Ovary (tissue), 9 donors: ENCODE measurements around the gene FAM131A. TPM values are rescaled to one million over a fixed set of nuclear protein-coding genes. Genes with fewer than 3 reads are reported as not detected.

ENCODE experiments used
- DNase-seq, 5 donors: peaks; one replicate each; pipeline ENCODE4 v3.0.0-alpha.2; 2019 to 2020
- H3K27ac ChIP-seq, 2 donors: fragments of 200-600 bp; one replicate each; pipeline versions ENCODE4 v1.5.1 to v1.8.0; 2019 to 2022
- H3K27me3 ChIP-seq: fragments of 200-600 bp; one replicate; pipeline ENCODE4 v1.8.0; 2022
- H3K36me3 ChIP-seq: fragments of 200-600 bp; sonication (generic); one replicate; pipeline ENCODE4 v1.5.1; 2019
- H3K4me1 ChIP-seq: one replicate; pipeline ENCODE4 v1.8.1; 2013; ENCODE audit warnings: mild to moderate bottlenecking, moderate library complexity; ENCODE audit not compliant: insufficient read depth
- H3K4me3 ChIP-seq: fragments of 200-600 bp; sonication (generic); one replicate; pipeline ENCODE4 v1.5.1; 2017
- H3K9me3 ChIP-seq, 2 donors: fragments of 200-600 bp in 1 of 2; sonication (generic) in 1 of 2; one replicate each; pipeline versions ENCODE4 v1.5.1 to v1.8.1; 2013 to 2019; ENCODE audit warnings: mild to moderate bottlenecking in 1 of 2, moderate library complexity in 1 of 2
- EP300 ChIP-seq: sonication (generic); formaldehyde crosslinking; IDR thresholded peaks from one replicate; pipeline ENCODE4 v1.6.1; 2017; ENCODE audit warnings: antibody characterized with exemption
- POLR2A ChIP-seq: fragments of 450-650 bp; IDR thresholded peaks from one replicate; pipeline ENCODE4 v1.6.1; 2017; ENCODE audit warnings: antibody characterized with exemption, mild to moderate bottlenecking, moderate library complexity
- WGBS, 3 donors: extraction: QIAGEN DNeasy Blood & Tissue Kit in 1 of 3; methylation state at CpG; one replicate each; pipeline versions ENCODE4 v1.1.5 to v1.1.7; 2013 to 2017; 5-methylcytosine and 5-hydroxymethylcytosine counted together
- intact Hi-C, 4 donors: fragments of 100-400 bp; cut with DNase I; formaldehyde crosslinking; loops; one replicate each; pipeline versions ENCODE4 v1.11.0 to v1.15.1; 2022 to 2023
- polyA plus RNA-seq, 2 donors: library from polyadenylated mRNA; stranded (reverse); fragments of 200-250 nt in 1 of 2; fragments of 350-450 nt in 1 of 2; fragmentation: Illumina TruSeq in 1 of 2; extraction: RNeasy Lipid Tissue Mini Kit (QIAGEN cat#74804) in 1 of 2; gene quantifications; one replicate each; pipeline ENCODE4 v1.2.3, GENCODE V29; 2013 to 2014
- total RNA-seq, 7 donors: library from RNA; depleted of rRNA in 2 of 7; stranded (reverse); fragments of >200 nt in 2 of 7; fragmentation: NEBNext Ultra II Directional in 3 of 7; extraction: Animal tissue kit (Norgen Biotek cat#: 25700) in 3 of 7; gene quantifications; one replicate each; pipeline versions ENCODE4 v1.1.0 to v1.2.4, GENCODE V29; 2016 to 2023
- TF ChIP-seq, protein P1 (sequence below), 3 donors: fragments of 450-650 bp in 2 of 3; fragments of 200-600 bp in 1 of 3; IDR thresholded peaks; one replicate each; pipeline versions ENCODE4 v1.5.1 to v1.8.0; 2016 to 2022; ENCODE audit warnings: antibody characterized with exemption in 3 of 3, mild to moderate bottlenecking in 1 of 3
- donor health status: DM: no; HTN: no; CAD: no; lungs with moderate emphysema.
- donor health status: DM: no; HTN: no; CAD: no.
- donor health status: Bipolar disorder and iron deficiency.
- donor health status: DM: yes; HTN: yes; CAD: no.
- donor health status: DM: no; HTN: no; CAD: no.
- donor health status: DM: yes; HTN: yes; CAD: no.

Gene FAM131A
- total and polyA plus RNA-seq, 9 donors: 8.7 to 37.8 (median 27.1) TPM

DNA sequence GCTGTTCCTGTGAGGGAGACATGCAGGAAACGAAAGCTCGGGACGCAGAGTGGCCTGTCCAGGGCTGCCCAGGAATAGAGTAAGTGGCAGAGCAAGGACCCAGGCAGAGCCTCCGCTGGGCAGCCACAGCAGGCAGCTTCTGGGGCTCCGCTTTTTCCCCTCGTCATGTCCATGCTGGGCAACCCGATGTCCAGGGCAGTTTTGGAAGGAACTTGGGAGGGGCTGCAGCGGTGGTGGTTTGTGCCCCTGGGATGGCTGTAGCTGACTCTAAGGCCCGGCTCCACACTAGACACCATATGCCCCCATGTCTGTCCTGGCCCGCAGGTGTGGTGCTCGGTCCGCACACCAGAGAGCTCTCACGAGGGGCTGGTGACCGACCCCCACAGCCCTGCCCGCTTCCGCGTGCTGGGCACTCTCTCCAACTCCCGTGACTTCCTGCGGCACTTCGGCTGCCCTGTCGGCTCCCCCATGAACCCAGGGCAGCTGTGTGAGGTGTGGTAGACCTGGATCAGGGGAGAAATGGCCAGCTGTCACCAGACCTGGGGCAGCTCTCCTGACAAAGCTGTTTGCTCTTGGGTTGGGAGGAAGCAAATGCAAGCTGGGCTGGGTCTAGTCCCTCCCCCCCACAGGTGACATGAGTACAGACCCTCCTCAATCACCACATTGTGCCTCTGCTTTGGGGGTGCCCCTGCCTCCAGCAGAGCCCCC, 45.5 kb upstream of the FAM131A start:
- Histone ChIP-seq H3K27ac (no peak overlapping the region), H3K9me3 (no peaks in the 10 kb centered on the region), H3K4me3 (no peak overlapping the region), H3K27me3 (no peaks in the 10 kb centered on the region), H3K36me3 (no peaks in the 10 kb centered on the region), H3K4me1 (no peaks in the 10 kb centered on the region)
- WGBS, 3 donors: 85 to 92% (median 90%) methylated on average over 21 of the region's 21 CpGs
- intact Hi-C loops: loop anchor here in 1 of 4 donors (10.0 kb wide), 1 partner anchor 223 kb away; no protein-coding TSS in a partner anchor
- DNase-seq: no peak
- TF ChIP-seq, protein P1, sequence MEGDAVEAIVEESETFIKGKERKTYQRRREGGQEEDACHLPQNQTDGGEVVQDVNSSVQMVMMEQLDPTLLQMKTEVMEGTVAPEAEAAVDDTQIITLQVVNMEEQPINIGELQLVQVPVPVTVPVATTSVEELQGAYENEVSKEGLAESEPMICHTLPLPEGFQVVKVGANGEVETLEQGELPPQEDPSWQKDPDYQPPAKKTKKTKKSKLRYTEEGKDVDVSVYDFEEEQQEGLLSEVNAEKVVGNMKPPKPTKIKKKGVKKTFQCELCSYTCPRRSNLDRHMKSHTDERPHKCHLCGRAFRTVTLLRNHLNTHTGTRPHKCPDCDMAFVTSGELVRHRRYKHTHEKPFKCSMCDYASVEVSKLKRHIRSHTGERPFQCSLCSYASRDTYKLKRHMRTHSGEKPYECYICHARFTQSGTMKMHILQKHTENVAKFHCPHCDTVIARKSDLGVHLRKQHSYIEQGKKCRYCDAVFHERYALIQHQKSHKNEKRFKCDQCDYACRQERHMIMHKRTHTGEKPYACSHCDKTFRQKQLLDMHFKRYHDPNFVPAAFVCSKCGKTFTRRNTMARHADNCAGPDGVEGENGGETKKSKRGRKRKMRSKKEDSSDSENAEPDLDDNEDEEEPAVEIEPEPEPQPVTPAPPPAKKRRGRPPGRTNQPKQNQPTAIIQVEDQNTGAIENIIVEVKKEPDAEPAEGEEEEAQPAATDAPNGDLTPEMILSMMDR (IDR thresholded peaks at IDR 0.05): no peak
- TF ChIP-seq EP300 (no peak), POLR2A (no peak)

DNA sequence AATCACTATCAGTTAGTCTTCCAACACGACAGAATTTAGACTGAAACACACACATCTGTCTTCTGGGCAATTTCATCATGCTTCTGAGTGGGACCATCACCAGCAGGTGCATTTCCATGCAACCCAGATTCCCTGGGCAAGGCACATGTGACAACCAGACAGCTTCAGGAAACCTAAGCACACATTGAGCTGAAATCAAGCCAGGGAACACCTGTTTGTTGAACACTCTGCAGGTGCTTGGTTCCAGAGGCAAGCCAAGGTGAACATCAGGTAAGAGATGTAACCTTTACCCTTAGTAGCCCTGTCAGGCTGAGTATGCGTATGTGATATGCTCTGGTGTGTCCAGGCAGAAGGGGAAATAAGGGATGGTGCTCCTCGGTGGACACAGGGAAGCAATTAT, 41.6 kb upstream of the FAM131A start:
- Histone ChIP-seq H3K9me3 (no peaks in the 10 kb centered on the region), H3K27me3 (no peaks in the 10 kb centered on the region), H3K36me3 (no peaks in the 10 kb centered on the region), H3K27ac (no peak overlapping the region), H3K4me1 (peaks cover 4% of the 10 kb centered on the region), H3K4me3 (no peak overlapping the region)
- no peak for DNase-seq
- intact Hi-C loops: loop anchor here in 1 of 4 donors (10.0 kb wide), 1 partner anchor 219 kb away; no protein-coding TSS in a partner anchor
- WGBS, 3 donors: 59 to 70% (median 59%) methylated on average over 3 of the region's 3 CpGs
- TF ChIP-seq, protein P1 (IDR thresholded peaks at IDR 0.05): no peak
- TF ChIP-seq POLR2A: no peak
- no peak for TF ChIP-seq EP300

DNA sequence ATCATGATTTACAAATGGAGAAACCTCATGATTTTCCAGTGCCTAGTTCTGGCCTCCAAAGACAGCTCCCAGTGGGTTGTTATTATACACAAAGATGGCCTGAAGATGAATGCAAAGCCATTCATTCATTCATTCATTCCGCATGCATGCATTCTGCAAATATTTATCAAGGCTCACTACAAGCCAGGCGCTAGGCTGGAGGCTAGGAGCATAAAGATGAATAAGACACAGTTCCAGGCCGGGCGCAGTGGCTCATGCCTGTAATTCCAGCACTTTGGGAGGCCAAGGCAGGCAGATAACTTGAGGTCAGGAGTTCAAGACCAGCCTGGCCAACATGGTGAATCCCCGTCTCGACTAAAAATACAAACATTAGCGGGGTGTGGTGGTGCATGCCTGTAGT, 40.8 kb upstream of the FAM131A start:
- TF ChIP-seq EP300 (no peak), POLR2A (no peak)
- TF ChIP-seq, protein P1 (IDR thresholded peaks at IDR 0.05): no peak
- DNase-seq: no peak
- 63 to 66% (median 65%) methylated on average over 7 of the region's 7 CpGs for WGBS, 3 donors
- no peaks in the 10 kb centered on the region for H3K27me3 ChIP-seq
- peaks cover 4% of the 10 kb centered on the region for H3K4me1 ChIP-seq
- intact Hi-C loops: loop anchor here in 1 of 4 donors (10.0 kb wide), 1 partner anchor 218 kb away; no protein-coding TSS in a partner anchor
- H3K9me3 ChIP-seq: no peaks in the 10 kb centered on the region
- H3K4me3 ChIP-seq: no peak overlapping the region
- H3K27ac ChIP-seq: no peak overlapping the region
- H3K36me3 ChIP-seq: no peaks in the 10 kb centered on the region

DNA sequence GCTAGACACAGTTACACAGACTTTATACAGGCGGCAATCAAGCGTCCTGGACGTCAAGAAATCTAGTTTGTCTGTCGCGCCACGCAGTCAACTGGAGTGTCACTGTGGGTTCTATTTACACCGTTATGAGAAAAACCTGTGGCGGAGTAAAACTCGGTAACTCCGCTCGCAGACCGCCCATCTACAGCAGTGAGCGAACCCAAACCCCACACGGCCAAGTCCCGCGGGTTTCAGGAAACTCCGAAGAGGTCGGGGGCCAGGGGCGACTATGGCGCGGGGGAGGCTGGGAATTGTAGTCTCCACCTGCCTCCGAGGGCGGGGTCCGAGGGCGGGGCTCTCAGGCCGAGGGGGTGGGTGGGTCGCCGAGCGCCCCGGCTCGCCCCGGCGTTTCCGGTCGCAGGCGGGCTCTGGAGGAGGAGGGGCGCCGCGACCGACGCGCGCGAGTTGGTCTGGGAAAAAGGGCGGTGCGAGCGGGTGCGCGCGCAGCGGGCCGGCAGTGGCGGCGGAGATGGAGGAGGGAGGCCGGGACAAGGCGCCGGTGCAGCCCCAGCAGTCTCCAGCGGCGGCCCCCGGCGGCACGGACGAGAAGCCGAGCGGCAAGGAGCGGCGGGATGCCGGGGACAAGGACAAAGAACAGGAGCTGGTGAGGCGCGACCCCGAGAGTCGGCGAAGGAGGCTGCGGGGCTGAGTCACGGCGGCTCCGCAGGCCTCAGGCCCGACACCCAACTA, 38.5 kb upstream of the FAM131A start, which contains the start of gene PSMD2:
PSMD2 (plus strand) TSS at position 483 of the 729 bp plus-strand sequence; CDS start at position 509, 26 bp downstream.
- peak; percentile 98 to 99 (median 99) for DNase-seq
- Histone ChIP-seq H3K36me3 (no peaks in the 10 kb centered on the region), H3K4me1 (peaks cover 4% of the 10 kb centered on the region), H3K4me3 (peak within 1 kb of the TSS; percentile 79), H3K27ac (peak within 1 kb of the TSS; percentile 24 to 58), H3K27me3 (no peaks in the 10 kb centered on the region), H3K9me3 (no peaks in the 10 kb centered on the region)
- intact Hi-C loops: loop anchor here in 1 of 4 donors (10.0 kb wide), 1 partner anchor 216 kb away; no protein-coding TSS in a partner anchor
- TF ChIP-seq POLR2A (peak; percentile 75), EP300 (peak; percentile 14)
- TF ChIP-seq, protein P1 (IDR thresholded peaks at IDR 0.05): peak in 1 of 3 donors; percentile 15
- 0 to 1% (median 0%) methylated on average over 70 to 78 of the region's 78 CpGs for WGBS, 3 donors
